H4 (cell line): ENCODE data around the gene RXFP1. TPM values are rescaled to one million over a fixed set of nuclear protein-coding genes. Genes with fewer than 3 reads are reported as not detected.
A peak's percentile ranks its signal among the peaks of the same experiment; 100 is the strongest.
"Not testable (repeated sequence)": the region's sequence is repeated elsewhere in the genome, so short reads cannot be mapped to it uniquely, and the experiment has no call there.

ENCODE experiments used
- DNase-seq: peaks from one replicate; pipeline ENCODE4 v3.0.0-alpha.2; 2015; ENCODE audit warnings: low spot score
- total RNA-seq: library from RNA; depleted of rRNA; stranded (reverse); fragments of >200 nt; shearing (Covaris generic); gene quantifications from 2 replicates; pipeline ENCODE4 v1.2.3, GENCODE V29; 2014

Gene RXFP1
- total RNA-seq, 1 experiment from 2014 or later = not detected

- no peak for DNase-seq
Measured at GRCh38 chr4:158610790-158611189, 89.1 kb downstream of the RXFP1 start.

- no peak for DNase-seq
Measured at GRCh38 chr4:158613046-158613445, 91.4 kb downstream of the RXFP1 start.

- no peak for DNase-seq
Measured at GRCh38 chr4:158617956-158618355, 96.3 kb downstream of the RXFP1 start.

- no peak for DNase-seq
Measured at GRCh38 chr4:158621729-158622128, 100.0 kb downstream of the RXFP1 start.

GRCh38 chr4:158622251-158622650 lies 100.6 kb downstream of the RXFP1 start:
- no peak for DNase-seq

- peak; percentile 61 for DNase-seq
Measured at GRCh38 chr4:158624889-158625478, 103.3 kb downstream of the RXFP1 start.

GRCh38 chr4:158625544-158625943 lies 103.9 kb downstream of the RXFP1 start:
- no peak for DNase-seq

- peak; percentile 28 for DNase-seq
Measured at GRCh38 chr4:158630893-158631292, 109.2 kb downstream of the RXFP1 start.

GRCh38 chr4:158636619-158637018 lies 114.9 kb downstream of the RXFP1 start:
- no peak for DNase-seq

GRCh38 chr4:158644356-158644755 lies 122.7 kb downstream of the RXFP1 start:
- DNase-seq = no peak

GRCh38 chr4:158644760-158645159 lies 123.1 kb downstream of the RXFP1 start:
- DNase-seq = no peak

GRCh38 chr4:158649111-158649680 lies 127.5 kb downstream of the RXFP1 start:
- DNase-seq = no peak

- no peak for DNase-seq
Measured at GRCh38 chr4:158652920-158653319, 131.2 kb downstream of the RXFP1 start.

GRCh38 chr4:158656439-158656838 lies 134.8 kb downstream of the RXFP1 start:
- no peak for DNase-seq

GRCh38 chr4:158657291-158657690 lies 135.6 kb downstream of the RXFP1 start:
- no peak for DNase-seq

GRCh38 chr4:158663255-158663654 lies 141.6 kb downstream of the RXFP1 start:
- DNase-seq = not testable (repeated sequence)

- not testable (repeated sequence) for DNase-seq
Measured at GRCh38 chr4:158663707-158664625, 142.3 kb downstream of the RXFP1 start.

- DNase-seq = no peak
Measured at GRCh38 chr4:158664806-158665205, 143.1 kb downstream of the RXFP1 start.

- DNase-seq = no peak
Measured at GRCh38 chr4:158666892-158667291, 145.2 kb downstream of the RXFP1 start.

- peak; percentile 20 for DNase-seq
Measured at GRCh38 chr4:158667651-158668198, 146.0 kb downstream of the RXFP1 start.

GRCh38 chr4:158669310-158669709 lies 147.6 kb downstream of the RXFP1 start:
- DNase-seq = no peak

GRCh38 chr4:158670975-158671664 lies 149.4 kb downstream of the RXFP1 start:
- peak; percentile 76 for DNase-seq
